GM19452 (cell line): ENCODE data around the gene SECISBP2.
"Not testable (repeated sequence)": the region's sequence is repeated elsewhere in the genome, so short reads cannot be mapped to it uniquely, and the experiment has no call there.

ENCODE experiments used
- ATAC-seq: cut with Tn5 transposase; IDR thresholded peaks from one replicate; pipeline ENCODE4 v1.9.1; 2021; ENCODE audit not compliant: unreplicated experiment

Gene SECISBP2, protein sequence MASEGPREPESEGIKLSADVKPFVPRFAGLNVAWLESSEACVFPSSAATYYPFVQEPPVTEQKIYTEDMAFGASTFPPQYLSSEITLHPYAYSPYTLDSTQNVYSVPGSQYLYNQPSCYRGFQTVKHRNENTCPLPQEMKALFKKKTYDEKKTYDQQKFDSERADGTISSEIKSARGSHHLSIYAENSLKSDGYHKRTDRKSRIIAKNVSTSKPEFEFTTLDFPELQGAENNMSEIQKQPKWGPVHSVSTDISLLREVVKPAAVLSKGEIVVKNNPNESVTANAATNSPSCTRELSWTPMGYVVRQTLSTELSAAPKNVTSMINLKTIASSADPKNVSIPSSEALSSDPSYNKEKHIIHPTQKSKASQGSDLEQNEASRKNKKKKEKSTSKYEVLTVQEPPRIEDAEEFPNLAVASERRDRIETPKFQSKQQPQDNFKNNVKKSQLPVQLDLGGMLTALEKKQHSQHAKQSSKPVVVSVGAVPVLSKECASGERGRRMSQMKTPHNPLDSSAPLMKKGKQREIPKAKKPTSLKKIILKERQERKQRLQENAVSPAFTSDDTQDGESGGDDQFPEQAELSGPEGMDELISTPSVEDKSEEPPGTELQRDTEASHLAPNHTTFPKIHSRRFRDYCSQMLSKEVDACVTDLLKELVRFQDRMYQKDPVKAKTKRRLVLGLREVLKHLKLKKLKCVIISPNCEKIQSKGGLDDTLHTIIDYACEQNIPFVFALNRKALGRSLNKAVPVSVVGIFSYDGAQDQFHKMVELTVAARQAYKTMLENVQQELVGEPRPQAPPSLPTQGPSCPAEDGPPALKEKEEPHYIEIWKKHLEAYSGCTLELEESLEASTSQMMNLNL

DNA sequence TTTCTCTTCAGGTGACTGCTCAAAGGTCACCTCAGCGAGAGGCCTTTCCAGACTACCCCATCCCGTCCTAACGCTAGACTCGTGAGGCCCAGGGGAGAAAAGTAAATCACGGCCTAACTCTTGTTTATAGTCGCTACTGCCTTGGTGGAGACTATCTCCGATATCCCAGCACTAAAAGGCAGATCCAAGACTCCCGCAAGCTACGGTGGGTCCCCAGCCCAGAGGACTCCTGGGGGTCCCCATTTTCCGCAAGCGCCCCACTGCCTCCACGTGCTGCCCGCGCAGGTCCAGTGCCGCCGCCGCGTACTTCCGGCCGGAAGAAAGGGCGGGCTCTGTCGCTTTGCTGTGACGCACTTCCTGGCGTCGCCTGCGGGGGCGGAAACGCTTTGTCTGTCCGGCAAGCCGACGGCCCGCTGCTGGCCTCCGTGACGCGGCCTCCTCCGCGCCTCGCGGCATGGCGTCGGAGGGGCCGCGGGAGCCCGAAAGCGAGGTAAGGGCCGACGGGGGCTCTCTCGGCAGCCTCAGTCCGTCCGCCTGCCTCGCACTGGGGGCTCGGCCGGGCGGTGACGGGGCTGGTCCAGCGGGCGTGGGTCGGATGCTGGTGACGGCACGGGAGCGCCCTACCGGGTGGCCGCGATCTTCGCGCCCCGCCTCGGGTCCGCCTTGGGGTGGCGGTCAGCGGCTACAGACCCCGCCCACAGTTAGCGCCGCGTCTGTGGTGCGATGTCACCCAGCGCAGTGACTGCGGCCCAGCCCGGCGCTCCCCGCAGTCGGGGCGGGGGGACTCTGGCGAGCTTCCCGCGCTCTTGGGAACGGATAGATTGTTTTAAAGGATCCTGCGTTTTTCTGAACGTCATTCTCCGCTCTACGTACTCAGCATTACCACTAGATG lies at the start of gene SECISBP2:
TSS of gene SECISBP2 (plus strand) at position 378 of the 892 bp plus-strand sequence. CDS start at position 455, 77 bp downstream.
- ATAC-seq = peak; percentile 92

DNA sequence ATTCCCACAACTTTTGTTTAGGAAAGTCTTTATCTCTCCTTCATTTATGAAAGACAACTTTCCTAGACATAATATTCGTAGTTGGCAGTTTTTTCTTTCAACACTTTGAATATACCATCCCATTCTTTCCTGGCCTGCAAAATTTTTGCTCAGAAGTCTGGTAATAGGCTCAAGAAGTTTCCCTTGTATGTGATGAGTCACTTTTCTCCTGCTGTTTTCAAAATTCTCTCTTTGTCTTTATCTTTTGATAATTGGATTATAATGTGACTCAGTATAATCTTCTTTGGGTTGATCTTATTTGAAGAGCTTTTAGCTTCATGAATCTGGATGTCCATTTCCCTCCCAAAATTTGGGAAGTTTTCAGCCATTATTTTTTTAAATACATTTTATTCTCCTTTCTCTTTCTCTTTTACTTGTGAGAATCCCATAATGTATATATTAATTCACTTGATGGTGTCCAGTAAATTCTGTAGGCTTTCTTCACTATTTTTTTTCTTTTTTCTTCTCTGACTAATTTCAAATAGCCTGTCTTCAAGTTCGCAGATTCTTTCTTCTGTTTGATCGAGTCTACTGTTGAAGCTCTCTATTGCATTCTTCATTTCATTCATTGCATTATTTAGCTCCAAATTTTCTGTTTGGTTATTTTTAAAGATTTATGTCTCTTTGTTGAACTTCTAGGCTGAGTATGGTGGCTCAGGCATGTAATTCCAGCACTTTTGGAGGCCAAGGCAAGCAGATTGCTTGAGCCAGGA lies 44.6 kb upstream of the SECISBP2 start:
- no peak for ATAC-seq

DNA sequence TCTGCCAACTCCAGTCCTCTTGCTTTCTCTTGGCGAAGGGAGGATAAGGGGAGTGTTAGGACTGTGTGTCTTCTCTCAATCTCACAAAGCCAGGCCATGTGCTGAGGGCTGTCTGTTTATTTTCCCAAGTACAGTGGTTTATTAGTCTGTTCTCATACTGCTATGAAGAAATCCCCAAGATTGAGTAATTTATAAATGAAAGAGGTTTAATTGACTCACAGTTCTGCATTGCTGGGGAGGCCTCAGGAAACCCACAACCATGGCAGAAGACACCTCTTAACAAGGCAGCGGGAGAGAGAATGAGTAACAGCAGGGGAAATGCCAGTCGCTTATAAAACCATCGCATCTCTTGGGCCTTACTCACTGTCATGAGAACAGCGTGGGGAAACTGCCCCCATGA lies 43.5 kb upstream of the SECISBP2 start:
- no peak for ATAC-seq

GRCh38 chr9:89276040-89276439 lies 42.3 kb upstream of the SECISBP2 start:
- not testable (repeated sequence) for ATAC-seq

DNA sequence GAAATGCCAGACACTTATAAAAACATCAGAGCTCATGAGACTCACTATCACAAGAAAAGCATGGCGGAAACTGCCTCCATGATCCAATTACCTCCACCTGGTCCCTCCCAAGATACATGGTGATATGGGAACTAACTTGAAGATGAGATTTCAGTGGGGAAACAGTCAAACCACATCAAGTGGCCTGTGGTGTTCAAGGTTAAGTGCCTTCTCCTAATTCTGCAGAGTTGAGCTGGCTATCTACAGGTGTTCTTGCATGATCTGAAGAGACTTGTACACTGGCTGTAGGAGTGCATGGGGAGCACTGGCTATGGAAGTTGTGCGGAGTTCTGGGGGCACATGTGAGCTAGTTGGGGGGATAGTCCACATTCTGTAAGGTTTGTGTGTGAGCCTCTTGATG lies 41.3 kb upstream of the SECISBP2 start:
- ATAC-seq = no peak

DNA sequence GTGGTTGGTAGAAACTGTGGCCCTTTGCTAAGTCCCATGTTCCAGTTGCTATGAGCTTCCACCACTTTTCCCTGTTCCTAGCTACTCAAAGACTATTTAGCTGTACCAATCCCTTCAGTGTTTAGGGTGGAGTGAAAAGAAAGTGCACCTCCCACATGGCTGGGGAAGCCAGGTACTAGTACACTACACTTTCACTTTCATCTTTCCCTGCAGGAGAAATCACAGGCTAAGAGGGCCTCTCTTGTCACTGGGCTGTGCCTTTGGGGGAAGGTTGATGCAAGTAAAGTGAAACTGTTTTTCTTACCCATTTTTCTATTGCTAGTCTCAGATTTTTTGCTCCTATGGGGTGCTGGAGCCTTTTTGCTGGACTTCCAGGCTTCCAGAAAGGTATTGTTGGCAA lies 40.8 kb upstream of the SECISBP2 start:
- ATAC-seq = no peak

GRCh38 chr9:89278551-89278950 lies 39.7 kb upstream of the SECISBP2 start:
- ATAC-seq = no peak

DNA sequence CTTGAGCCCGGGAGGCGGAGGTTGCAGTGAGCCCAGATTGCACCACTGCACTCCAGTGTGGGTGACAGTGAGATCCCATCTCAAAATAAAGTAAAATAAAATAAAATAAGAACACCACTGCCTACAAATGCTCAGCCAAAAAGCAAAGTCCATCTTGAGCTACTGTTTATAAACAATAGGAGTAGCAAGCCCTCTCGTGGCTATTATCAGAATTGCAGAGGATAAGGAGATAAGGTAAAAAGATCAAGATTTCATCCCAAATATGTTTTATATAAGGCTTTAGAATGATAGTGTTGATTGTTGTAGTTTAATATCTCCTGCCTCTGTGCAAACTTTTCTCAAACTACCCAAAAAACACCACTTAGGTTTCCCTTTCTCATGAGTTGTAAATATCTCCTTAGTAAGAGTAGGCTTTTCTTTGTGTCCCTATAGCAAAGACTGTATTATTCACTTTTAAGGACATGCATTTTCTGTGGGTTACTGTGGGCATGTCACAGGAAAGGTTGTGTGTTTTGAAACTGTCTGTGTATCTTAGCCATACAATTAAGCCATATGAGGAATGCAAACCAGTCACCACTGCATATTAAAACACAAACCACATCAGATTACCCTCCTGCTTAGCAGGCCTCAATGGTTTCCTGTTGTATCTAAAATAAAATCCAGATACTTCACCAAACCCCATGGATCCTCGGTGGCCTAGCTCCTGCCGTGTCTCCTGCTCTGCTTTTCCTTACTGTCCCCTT lies 39.1 kb upstream of the SECISBP2 start:
- ATAC-seq = no peak

DNA sequence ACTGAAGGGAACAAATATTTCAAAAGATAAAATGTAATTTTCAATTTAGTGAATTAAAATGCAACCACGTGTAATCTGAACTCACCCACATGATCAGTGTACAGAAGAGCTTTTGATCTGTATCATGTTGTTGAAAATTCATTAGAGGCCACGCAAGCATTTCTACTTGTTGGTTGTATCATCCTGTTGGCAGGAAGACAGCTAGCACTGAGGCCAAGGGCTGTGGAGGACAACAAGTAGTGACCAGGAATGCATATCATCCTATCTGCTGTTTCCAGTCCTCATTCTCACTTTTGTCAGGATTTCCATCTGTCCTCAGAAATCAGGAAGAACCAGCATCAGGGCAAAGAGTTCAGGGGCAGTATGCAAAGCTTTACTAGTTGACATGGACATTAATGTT lies 37.2 kb upstream of the SECISBP2 start:
- ATAC-seq = no peak

- ATAC-seq = not testable (repeated sequence)
Measured at GRCh38 chr9:89282248-89282968, 35.9 kb upstream of the SECISBP2 start.

DNA sequence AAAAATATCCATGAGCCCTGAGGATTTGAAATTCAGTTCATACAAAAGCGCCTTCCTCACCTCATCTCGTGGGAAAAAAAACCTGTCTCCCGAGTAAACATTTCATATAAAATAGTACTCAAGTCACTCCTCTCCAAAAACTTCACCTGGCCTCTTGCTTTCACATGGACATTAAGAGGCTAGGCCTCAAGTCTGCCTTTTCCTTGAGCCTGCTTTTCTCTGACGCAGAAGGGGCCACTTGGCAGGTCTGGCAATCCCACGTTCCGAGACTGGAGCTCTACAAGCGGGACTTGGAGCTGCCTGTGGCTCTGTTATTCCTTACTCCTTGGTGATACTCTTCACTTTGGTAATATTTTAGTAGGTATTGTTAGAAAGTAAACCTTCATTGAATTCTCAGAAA lies 34.2 kb upstream of the SECISBP2 start:
- ATAC-seq = no peak

GRCh38 chr9:89291741-89292140 lies 26.6 kb upstream of the SECISBP2 start:
- ATAC-seq = no peak

- ATAC-seq = no peak
Measured at GRCh38 chr9:89293014-89293413, 25.3 kb upstream of the SECISBP2 start.

DNA sequence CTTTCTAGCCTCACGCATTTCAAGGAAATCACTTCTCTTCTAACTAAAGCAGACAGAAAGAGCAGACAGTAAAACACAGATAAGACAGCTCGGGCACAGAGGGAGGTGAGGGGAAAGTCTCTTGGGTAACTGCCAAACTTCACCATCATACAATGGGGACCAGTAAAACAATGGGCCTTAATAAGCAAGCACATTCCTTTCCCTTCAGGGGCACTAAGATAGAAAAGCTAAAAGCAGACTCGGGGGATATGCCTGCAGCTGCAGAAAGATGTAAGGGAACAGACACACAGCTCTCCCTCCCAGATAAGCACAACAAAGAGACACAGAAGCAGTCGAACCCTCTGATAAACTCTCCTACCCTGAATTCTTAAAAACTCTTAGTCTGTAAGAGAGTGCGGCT lies 22.9 kb upstream of the SECISBP2 start:
- no peak for ATAC-seq

- not testable (repeated sequence) for ATAC-seq
Measured at GRCh38 chr9:89301996-89302395, 16.3 kb upstream of the SECISBP2 start.

- ATAC-seq = no peak
Measured at GRCh38 chr9:89304020-89304833, 14.1 kb upstream of the SECISBP2 start.

GRCh38 chr9:89304834-89305188 lies 13.5 kb upstream of the SECISBP2 start:
- ATAC-seq = no peak

DNA sequence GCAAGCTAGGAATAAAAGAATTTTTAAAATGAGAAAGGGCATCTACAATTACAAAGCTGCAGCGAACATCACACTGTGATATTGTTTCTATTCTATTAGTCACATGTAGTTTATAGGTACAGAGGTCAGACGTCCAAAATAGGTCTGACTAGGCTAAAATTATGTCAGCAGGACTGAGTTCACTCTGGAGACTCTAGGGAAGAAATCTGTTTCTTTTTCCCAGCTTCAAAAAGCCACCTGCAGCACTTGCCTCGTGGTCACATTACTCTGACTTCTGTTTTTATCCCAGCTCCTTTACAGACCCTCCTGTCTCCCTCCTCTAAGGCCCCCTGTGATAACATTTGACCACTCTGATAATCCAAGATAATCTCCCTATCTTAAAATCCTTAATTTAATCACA lies 12.4 kb upstream of the SECISBP2 start:
- ATAC-seq = no peak
